ENCODE measurements around the gene PTGES2.

DNA sequence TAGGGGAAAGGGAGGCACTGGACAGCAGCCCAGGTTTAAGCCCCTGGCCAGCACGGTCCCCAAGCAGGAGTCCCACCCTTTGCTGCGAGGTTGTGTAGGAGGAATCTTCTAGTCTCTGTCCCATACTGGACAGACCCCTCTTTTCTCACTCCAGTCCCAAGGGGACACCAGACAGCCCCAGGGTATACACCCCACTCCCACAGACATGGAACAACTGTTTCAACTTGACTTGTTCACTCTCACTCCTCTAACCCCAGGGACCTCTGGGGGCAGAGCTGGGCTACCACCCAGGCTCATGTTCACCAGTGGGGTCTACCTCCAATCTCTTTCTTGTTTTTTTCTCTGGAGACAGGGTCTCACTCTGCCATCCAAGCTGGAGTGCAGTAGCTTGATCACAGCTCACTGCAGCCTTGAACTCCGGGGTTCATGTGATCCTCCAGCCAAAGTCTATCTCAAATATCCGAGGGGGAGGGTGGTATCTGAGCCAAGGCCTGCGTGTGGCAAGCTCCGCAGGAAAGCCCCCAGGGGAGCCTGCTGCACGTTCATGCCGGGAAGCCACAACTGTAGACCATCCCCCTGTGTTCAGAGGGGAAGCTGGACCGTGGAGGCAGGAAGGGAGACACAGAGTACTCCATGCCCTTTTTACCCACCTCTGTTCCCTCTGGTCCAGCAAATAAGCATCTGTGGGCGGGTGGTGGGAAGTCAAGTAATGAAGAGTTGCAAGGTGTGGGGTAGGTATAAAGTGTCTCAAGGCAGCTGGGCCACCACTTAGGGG lies 1.8 kb downstream of the PTGES2 start:
- no peak for TF ChIP-seq EZH2phosphoT487 (IDR thresholded peaks at IDR 0.05; ENCODE audit: low read depth)
- TF ChIP-seq, protein P1, sequence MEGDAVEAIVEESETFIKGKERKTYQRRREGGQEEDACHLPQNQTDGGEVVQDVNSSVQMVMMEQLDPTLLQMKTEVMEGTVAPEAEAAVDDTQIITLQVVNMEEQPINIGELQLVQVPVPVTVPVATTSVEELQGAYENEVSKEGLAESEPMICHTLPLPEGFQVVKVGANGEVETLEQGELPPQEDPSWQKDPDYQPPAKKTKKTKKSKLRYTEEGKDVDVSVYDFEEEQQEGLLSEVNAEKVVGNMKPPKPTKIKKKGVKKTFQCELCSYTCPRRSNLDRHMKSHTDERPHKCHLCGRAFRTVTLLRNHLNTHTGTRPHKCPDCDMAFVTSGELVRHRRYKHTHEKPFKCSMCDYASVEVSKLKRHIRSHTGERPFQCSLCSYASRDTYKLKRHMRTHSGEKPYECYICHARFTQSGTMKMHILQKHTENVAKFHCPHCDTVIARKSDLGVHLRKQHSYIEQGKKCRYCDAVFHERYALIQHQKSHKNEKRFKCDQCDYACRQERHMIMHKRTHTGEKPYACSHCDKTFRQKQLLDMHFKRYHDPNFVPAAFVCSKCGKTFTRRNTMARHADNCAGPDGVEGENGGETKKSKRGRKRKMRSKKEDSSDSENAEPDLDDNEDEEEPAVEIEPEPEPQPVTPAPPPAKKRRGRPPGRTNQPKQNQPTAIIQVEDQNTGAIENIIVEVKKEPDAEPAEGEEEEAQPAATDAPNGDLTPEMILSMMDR (IDR thresholded peaks at IDR 0.05; ENCODE audit: low read depth, low read length) = no peak

Measured in OCI-LY3 (cell line).